Right kidney (tissue), 1 donor: ENCODE measurements around the gene APMAP.

ENCODE experiments used
- DNase-seq: peaks from one replicate; pipeline ENCODE4 v3.0.0-alpha.2; 2016

APMAP gene

DNA sequence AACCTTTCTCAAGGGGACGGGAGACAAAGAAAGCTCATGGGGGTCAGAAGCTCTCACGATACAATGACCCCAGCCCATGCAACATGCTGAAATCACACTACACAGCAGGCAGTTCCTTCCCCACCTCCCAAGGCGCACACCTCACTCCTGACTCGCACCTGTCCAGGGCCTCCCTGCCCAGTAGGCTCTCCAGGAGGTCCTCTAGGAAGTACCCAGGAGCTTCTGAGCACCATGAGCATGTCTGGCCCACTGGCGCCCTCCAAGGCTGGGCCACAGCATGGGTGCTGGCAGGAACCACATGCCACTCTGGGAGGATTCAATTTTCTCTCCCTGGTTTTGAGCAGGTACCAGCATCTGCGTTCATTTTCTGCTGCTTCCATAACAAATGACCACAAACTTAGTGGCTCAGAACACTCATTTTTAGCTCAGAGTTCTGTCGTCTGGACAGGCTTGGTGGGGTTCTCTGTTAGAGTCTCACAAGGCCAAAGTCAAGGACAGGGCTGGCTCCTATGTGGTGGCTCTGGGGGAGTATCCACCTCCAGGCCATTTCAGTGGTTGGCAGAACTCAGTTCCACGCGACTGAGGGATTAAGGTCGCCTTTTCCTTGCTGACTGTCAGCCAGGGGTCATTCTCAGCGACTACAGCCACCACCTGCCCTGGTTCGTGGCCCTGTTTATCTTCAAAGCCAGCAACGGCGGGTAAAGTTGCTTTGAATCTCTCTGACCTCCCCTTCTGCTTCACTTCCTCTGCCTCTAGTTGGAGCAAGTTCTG lies 32.7 kb upstream of the APMAP start:
- DNase-seq, result no peak

GRCh38 chr20:25024171-25024570 lies 31.6 kb upstream of the APMAP start:
- DNase-seq, result no peak

DNA sequence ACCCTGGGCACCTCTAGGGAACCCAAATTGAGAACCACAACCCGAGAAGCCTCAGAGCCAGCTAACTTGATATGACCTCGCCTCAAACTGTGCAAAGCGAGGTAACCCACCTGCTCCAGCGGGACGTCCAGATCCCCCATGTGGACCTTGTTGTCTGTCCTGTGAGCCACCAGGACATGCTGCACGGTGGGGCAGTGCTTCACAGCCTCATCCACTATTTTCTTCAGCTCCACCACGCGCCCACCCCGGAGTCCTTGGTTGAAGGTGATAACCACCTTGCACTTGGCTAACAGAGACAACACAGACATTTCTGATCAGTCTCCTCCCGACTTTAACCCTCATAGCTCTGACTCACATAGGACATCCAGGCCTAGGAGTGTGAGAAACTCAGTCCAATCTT lies 30.8 kb upstream of the APMAP start:
- DNase-seq, result no peak

DNA sequence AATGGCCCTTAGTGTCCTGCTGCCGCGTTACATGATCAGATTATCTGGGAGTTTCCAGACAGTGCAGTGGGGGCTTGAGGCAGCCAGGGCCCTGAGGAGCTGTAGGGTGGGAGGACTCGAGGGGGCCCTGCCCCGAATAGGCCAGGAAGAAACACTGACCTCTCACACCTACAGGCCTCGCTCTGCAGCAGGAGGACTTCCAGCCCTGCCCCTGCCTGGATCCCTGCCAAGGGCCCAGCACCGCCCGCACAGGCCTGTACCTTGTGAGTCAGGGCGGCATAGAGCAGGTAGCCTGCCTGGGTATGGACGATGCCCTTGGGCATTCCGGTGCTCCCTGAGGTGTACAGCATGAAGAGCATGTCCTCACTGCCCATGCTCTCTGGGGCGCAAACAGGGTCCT lies 30.1 kb upstream of the APMAP start:
- DNase-seq, result no peak

- no peak for DNase-seq
Measured at GRCh38 chr20:25021336-25021735, 28.8 kb upstream of the APMAP start.

DNA sequence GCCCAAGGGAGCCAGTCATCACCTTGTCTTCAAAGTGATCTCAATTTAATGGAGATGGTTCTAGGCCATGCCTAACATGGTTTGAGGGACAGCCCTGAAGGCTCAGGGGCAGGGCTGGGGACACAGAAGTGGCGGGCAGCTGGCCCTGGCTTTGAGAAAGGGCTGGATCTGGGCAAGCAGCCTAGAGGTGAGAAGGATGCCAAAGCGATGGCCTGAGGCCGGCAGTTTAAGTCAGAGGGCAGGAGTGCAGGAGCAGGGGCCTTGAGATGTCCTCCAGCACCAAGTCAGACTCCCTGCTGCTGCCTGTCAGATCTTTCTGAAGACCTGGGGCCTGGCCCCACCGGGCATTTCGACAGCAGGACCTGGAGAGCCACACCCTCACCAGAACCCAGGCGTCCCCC lies 28.4 kb upstream of the APMAP start:
- no peak for DNase-seq

DNA sequence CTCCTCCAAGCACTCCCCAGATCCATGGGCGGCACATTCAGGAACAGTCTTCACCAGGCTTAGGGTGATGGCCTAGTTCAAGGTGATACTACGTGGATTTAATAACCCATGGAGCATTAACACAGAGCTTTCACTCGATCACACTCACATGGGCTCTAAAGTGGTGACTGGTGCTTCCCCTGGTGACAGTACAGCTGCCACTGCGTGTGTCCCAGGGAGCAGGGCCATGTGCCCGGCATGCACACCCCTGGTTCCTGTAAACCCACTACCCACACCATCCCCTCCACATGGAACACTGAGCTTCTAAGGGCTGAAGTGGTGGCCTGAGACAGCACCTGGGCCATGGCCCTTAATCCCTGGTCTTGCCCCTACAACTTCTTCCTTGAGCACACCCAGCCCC lies 27.8 kb upstream of the APMAP start:
- DNase-seq, result no peak

- no peak for DNase-seq
Measured at GRCh38 chr20:25019381-25020155, 27.0 kb upstream of the APMAP start.

- DNase-seq, result no peak
Measured at GRCh38 chr20:25018841-25019240, 26.3 kb upstream of the APMAP start.

- no peak for DNase-seq
Measured at GRCh38 chr20:25018425-25018824, 25.9 kb upstream of the APMAP start.

DNA sequence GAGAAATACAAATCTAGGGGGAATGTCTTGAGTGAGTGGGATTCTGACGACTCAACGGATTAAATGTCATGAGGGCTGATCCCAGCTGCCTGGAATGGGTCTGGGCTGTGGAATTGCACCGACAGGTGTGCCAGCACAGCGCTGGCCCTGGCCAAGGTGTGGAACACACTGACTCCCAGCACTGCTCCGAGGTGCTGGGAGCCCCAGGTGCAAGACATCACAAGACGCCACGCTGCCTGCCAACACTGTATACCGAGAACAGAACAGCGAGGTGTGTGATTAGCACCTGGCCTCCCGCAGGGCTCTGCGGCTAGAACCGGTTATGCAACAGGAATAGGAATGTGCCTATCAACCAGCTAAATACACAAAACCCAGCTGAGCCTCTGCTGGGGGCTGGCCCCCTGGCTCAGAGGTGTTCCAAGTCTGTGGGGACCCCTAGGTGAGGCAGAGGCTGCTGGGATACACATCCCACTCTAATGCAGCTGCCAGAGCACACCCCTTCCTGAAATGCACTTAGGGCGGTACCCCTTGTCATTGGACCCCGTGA lies 24.8 kb upstream of the APMAP start:
- no peak for DNase-seq

GRCh38 chr20:25016471-25016870 lies 23.9 kb upstream of the APMAP start:
- DNase-seq, result no peak

- DNase-seq, result no peak
Measured at GRCh38 chr20:25015986-25016385, 23.4 kb upstream of the APMAP start.

DNA sequence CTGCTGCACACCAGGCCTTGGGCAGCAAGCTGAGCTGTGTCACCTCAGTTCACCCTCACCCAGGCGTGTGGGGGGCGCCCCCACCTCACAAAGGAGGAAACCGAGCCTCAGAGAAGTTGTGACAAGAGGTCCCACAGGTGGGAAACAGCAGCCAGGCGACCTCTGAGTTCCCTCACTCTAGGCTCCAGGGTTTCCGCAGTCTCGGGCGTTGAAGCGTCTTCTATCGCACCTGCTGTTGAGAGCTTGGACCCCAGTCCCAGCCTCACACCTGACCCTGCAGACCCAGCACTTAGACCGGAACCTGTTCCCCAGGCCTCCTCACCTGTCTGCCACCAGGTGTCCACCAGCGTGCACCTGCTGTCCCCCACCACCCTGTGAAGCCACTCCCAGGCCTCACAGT lies 22.3 kb upstream of the APMAP start:
- no peak for DNase-seq

DNA sequence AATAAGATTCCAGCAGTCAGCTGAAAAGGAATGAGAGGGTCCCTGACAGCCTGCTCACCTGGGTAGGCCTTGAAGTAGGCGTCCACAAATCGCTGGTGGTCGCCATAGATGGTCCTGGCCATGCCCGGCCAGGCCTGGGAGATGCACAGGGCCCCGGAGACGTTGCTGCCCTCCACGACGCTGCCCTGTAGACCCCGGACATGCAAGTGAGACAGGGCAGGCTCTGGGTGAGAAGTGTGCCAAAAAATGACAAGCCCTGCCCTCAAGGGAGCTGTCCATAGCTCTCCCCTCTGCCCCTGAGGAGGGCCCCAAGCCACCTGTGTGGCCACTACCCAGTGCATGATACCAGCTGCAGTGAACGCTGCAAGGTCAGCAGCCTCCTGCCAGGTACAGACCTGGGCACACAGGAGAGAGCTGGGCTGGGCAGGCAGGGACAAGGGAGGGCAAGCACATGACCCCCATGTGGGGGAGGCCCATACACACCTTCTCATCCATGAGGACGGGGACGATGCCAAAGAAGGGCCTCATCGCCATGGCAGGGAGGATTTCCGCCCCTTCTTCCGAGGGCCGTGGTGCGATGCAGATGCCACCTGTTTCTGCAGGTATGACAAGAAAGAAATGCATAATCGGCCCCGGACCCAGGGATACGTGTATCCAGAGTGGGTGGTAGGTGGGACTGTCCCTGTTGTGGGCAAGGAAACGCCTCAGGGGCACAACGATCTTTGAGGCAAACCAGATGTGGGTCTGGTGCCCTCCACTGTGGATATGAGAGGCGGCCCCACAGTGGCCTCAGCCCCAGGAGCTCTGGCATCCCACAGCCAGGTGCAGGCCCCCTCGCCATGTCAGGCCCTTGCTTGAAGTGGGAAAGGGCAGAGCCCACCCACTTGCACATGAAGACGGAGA lies 21.2 kb upstream of the APMAP start:
- DNase-seq, result no peak

DNA sequence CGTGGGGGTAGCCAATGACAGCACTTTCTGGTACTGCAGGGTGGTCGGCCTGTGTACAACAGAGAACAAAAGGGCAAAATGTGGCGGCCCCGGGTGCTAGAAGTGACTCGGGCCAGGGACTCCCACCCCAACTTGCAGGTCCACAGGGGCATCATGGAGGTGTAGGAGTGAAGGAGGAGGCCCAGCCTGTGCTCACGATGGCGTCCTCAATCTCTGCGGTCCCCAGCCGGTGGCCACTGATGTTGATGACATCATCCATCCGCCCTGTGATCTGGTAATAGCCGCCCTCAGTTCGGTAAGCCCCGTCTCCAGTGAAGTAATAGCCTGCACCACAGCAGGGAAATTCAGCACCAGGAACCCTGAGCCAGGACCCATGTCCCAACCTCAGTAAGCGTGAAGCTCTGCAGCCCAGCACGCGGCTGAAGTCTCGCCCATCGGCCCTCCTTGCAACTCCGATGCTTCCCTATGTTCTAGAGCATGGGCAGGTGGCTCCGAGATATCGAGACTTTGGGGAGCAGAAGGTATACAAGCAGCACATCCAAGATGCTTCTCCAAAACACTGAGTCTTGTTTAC lies 20.2 kb upstream of the APMAP start:
- DNase-seq, result no peak

DNA sequence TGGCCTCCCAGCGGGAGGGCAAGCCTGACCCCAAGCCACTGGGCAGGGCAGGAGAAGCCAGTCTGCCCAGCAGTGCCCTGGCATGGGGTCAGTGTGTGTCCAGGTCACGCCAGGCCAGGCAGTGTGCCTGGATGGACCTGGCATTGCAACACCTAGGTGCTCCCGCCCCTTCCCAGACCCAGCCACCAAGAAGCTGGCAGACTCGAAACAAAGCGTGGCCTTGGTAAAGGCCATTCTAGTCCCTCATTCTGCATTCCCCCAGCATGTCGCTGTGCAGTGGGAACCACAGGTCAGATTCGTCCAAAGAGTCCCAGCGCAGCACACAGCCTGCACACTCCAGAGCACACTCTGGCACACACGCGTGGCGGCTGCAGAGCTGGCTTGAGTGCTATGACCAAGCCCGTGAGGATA lies 19.3 kb upstream of the APMAP start:
- DNase-seq, result no peak

GRCh38 chr20:25011261-25011660 lies 18.7 kb upstream of the APMAP start:
- DNase-seq, result no peak

DNA sequence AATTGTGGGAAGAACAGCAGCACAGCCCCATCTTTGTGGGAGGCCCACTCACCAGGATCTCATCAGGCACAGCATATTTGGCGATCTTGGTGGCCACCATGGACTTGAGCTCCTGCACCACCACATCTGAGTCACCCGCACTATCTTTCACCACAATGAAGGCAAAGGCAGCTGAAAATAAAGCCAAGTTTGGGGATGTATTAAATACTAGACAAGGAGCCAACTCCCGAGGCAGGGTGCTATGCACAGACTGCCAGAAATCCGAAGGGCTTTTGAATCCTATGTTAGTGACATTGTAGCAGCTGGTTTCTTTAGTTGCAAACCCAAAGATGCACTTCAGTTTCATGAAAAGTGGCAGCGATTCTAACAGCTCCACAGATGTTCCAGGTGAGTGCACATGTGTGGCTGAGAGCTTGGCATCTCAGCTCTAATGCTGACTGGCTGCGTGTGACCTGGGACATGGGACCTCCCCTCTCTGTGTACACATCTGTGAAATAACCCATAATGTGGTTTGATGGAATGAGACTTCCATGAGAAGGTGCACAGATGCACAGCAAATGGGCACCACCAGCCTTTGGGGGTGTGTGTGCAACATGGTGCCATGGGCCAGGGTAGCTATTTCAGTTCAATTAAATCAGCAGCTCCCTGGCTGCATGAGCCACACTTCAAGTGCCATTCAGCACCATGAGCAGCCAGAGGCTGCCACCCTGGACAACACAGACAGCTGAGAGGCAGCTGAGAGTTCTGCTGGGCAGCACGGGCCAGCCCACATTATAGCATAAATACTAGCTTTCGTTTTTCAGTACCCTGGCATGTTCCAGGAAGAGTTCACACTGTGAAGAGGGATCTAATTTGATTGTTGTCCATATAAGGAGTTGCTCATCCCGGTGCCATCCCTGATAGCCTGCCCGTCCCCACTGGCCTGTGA lies 16.9 kb upstream of the APMAP start:
- no peak for DNase-seq

GRCh38 chr20:25008388-25009217 lies 16.1 kb upstream of the APMAP start:
- DNase-seq, result no peak
